Thyroid gland (tissue), 4 donors: Measurements from ENCODE around the gene GPATCH2. TPM values are rescaled to one million over a fixed set of nuclear protein-coding genes. Genes with fewer than 3 reads are reported as not detected.

Source experiments
- DNase-seq, 2 donors: peaks; one replicate each; pipeline ENCODE4 v3.0.0-alpha.2; 2019
- H3K27ac ChIP-seq, 3 donors: fragments of 200-600 bp; sonication (generic); 1 replicate in 2 of 3; 2 replicates in 1 of 3; pipeline ENCODE4 v1.5.1; 2016 to 2019; ENCODE audit warnings: mild to moderate bottlenecking in 1 of 3, moderate library complexity in 1 of 3
- H3K27me3 ChIP-seq: fragments of 200-600 bp; sonication (generic); one replicate; pipeline ENCODE4 v1.5.1; 2019
- H3K36me3 ChIP-seq, 2 donors: fragments of 200-600 bp; sonication (generic); one replicate each; pipeline ENCODE4 v1.5.1; 2016 to 2019
- H3K4me1 ChIP-seq, 2 donors: fragments of 200-600 bp; sonication (generic); one replicate each; pipeline ENCODE4 v1.5.1; 2017 to 2019
- H3K4me3 ChIP-seq, 3 donors: fragments of 200-600 bp; sonication (generic); replicated peaks in 1 of 3; 1 replicate in 2 of 3; 2 replicates in 1 of 3; pipeline ENCODE4 v1.5.1; 2016; ENCODE audit warnings: mild to moderate bottlenecking in 1 of 3
- H3K9me3 ChIP-seq: fragments of 200-600 bp; sonication (generic); one replicate; pipeline ENCODE4 v1.5.1; 2017
- CTCF ChIP-seq, 6 experiments: fragments of 200-600 bp in 3 of 6; fragments of 450-650 bp in 3 of 6; sonication (generic) in 3 of 6; IDR thresholded peaks; one replicate each; pipeline ENCODE4 v1.5.1; 2016 to 2019; ENCODE audit warnings: antibody characterized with exemption in 6 of 6, mild to moderate bottlenecking in 2 of 6, inconsistent platforms in 1 of 6, moderate library complexity in 1 of 6
- POLR2A ChIP-seq, 2 donors: fragments of 450-650 bp; IDR thresholded peaks; one replicate each; pipeline ENCODE4 v1.6.1; 2017; ENCODE audit warnings: antibody characterized with exemption in 2 of 2, mild to moderate bottlenecking in 2 of 2, moderate library complexity in 1 of 2
- WGBS, 2 donors: methylation state at CpG; one replicate each; pipeline ENCODE4 v1.1.5; 2017; 5-methylcytosine and 5-hydroxymethylcytosine counted together
- intact Hi-C: fragments of 100-400 bp; cut with DNase I; formaldehyde crosslinking; loops from one replicate; pipeline ENCODE4 v1.15.1; 2023
- total RNA-seq, 4 donors: library from RNA; depleted of rRNA; stranded (reverse); fragments of >200 nt; gene quantifications; one replicate each; pipeline ENCODE4 v1.2.3, GENCODE V29; 2016

The GPATCH2 gene
- total RNA-seq, 4 donors from 2014 or later = 21.4 to 47.9 (median 34.0) TPM

DNA sequence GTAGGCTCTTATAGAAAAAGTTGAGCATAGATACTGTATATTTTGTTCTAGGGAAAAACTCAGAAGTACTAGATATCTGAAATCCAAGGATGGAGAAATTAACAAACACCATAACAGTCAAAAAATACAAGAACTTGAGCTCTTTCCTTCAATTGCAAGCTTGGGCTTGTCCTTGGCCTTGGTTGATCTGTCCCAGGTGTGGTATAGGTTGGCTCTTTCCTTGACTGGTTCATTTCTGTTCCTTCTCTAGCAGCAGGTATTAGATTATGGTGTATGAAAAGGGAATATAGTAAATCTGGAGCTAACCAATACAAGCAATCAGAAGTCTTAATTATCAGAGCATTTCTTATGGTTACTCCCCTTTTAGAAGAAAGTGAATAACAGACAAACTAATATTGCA lies 198.6 kb downstream of the GPATCH2 start:
- Histone ChIP-seq H3K9me3 (no peaks in the 10 kb centered on the region), H3K27me3 (no peaks in the 10 kb centered on the region), H3K36me3 (no peaks in the 10 kb centered on the region), H3K4me1 (no peaks in the 10 kb centered on the region), H3K27ac (no peak overlapping the region), H3K4me3 (no peak overlapping the region)
- intact Hi-C loops = no loop called here
- TF ChIP-seq POLR2A (IDR thresholded peaks at IDR 0.05) (no peak), CTCF (IDR thresholded peaks at IDR 0.05) (no peak)
- no peak for DNase-seq

DNA sequence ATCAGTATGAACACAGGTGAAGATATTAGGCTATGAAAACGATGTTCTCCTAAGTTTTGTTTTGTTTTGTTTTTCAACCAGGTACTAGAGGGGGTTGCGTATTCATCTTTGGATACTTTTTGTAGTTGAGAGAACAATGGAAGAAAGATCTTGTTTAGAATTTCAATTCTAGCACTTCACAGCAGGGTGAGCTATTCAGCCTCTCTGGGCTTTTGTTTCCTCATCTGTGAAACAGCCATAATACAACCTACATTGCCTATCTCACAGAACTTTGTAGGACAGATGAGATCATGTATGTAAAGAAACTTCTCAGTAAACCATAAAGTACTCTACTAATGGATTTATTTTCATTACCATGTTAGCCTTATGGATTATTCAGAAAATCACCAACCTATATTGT lies 199.5 kb downstream of the GPATCH2 start:
- Histone ChIP-seq H3K4me3 (no peak overlapping the region), H3K27me3 (no peaks in the 10 kb centered on the region), H3K36me3 (no peaks in the 10 kb centered on the region), H3K9me3 (no peaks in the 10 kb centered on the region), H3K27ac (no peak overlapping the region), H3K4me1 (no peaks in the 10 kb centered on the region)
- DNase-seq = no peak
- WGBS, 2 donors = 76 to 91% methylated on average over 2 of the region's 2 CpGs
- intact Hi-C loops = no loop called here
- no peak for TF ChIP-seq CTCF (IDR thresholded peaks at IDR 0.05)
- no peak for TF ChIP-seq POLR2A (IDR thresholded peaks at IDR 0.05)

DNA sequence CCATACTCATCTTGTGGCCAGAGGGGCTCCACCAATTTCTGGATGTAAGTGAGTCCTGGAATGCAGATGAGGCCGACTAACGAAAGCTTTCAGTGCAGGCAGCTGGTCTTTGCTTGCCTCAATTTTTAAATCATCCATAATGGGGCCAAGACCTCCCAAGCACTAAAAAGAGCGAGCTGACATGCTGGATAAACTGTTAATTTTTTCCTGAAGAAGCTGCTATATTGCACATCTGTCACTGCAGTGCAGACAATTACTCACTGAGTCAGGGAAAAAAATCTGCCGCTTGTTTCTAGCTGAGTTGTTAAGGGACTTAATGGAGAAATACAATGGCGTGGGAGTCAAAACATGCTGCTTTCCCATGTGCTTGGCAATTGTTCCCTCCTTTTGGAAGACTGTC lies 205.5 kb downstream of the GPATCH2 start:
- Histone ChIP-seq H3K27ac (no peak overlapping the region), H3K27me3 (no peaks in the 10 kb centered on the region), H3K9me3 (no peaks in the 10 kb centered on the region), H3K4me3 (no peak overlapping the region), H3K36me3 (no peaks in the 10 kb centered on the region), H3K4me1 (peaks cover 9 to 13% of the 10 kb centered on the region in 2 donors)
- TF ChIP-seq CTCF (IDR thresholded peaks at IDR 0.05) (no peak), POLR2A (IDR thresholded peaks at IDR 0.05) (no peak)
- intact Hi-C loops = no loop called here
- 72 to 84% methylated on average over 5 of the region's 5 CpGs for WGBS, 2 donors
- no peak for DNase-seq

DNA sequence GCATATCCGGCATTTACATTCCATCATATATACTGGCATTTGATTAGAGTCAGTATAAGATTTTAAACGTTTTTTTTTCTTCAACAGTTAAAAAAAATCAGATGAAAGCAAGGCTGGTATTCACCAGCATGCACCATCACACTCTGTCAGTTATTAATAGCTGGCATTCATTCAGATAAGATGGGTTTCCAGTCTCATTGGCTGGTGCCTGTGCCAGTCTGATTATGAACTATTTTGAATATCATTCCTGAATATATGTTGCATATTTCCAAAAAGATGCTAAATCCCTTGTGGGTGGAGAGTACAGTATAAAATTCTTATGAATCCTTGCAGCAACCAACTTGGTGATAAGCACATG lies 211.7 kb downstream of the GPATCH2 start:
- no peak overlapping the region for H3K4me3 ChIP-seq
- intact Hi-C loops = no loop called here
- no peaks in the 10 kb centered on the region for H3K36me3 ChIP-seq
- TF ChIP-seq CTCF (IDR thresholded peaks at IDR 0.05) (no peak), POLR2A (IDR thresholded peaks at IDR 0.05) (no peak)
- WGBS, 2 donors = 57 to 60% methylated on average over 2 of the region's 2 CpGs
- peaks cover 8 to 9% of the 10 kb centered on the region in 2 donors for H3K4me1 ChIP-seq
- no peak overlapping the region for H3K27ac ChIP-seq
- H3K9me3 ChIP-seq = no peaks in the 10 kb centered on the region
- H3K27me3 ChIP-seq = no peaks in the 10 kb centered on the region
- DNase-seq = no peak

- no peaks in the 10 kb centered on the region for H3K27me3 ChIP-seq
- no peak for DNase-seq
- no peaks in the 10 kb centered on the region for H3K36me3 ChIP-seq
- 80 to 88% methylated on average over 14 of the region's 14 CpGs for WGBS, 2 donors
- TF ChIP-seq POLR2A (IDR thresholded peaks at IDR 0.05) (no peak), CTCF (IDR thresholded peaks at IDR 0.05) (no peak)
- H3K4me1 ChIP-seq = peaks cover 8 to 9% of the 10 kb centered on the region in 2 donors
- no peaks in the 10 kb centered on the region for H3K9me3 ChIP-seq
- H3K27ac ChIP-seq = no peak overlapping the region
- H3K4me3 ChIP-seq = no peak overlapping the region
- intact Hi-C loops = no loop called here
These were observed 212.4 kb downstream of the GPATCH2 start for GRCh38 chr1:217418269-217419193.
